GM12875 (cell line): ENCODE data around the gene GPR39.

Experiments used
- H3K4me3 ChIP-seq: one replicate; pipeline ENCODE4 v1.5.1; 2011; ENCODE audit warnings: low read depth, low read length, control low read depth
- TF ChIP-seq, protein P1 (sequence below): IDR thresholded peaks from 2 replicates; pipeline ENCODE4 v1.5.1; 2011; ENCODE audit warnings: low read depth, mild to moderate bottlenecking, control low read depth, inconsistent platforms, low read length, moderate library complexity, borderline replicate concordance; ENCODE audit not compliant: insufficient read depth

GPR39 gene

DNA sequence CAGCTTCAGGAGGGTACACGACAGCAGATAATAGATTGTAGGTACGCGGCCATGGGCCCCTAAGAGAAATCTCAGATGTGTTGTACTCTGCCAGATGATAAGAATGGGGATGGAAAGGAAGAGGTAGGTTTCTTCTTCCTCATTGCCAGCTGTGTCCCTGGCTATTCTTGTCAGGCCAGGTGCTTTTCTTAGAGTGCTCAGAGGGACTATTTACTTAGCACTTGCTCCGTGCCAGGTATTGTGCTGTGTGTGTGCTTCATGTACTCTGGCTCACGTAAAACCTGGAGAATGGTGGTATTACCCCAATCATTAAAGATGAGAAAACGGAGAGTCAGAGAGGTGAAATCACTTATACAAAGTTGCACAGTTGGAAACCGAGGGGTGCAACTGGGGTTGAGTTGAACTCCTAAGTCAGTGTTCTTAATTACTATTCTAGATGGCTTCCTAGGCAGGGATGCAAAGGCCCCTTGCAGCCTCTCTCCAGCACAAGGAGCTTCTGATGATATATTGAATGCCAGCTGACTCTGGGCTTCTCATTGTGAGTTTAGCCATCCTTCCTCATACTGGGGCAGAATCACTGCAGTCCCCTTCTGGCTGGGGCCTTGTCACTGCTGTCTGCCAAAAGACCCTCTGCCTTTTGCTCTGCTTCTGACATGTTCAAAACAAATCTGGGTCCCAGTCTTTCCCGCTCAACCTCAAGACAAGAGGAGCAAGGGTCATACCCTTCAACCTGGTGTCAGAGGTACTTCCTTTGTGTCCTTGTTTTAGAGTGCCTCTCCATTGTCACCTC is 192.7 kb downstream of the GPR39 start:
- TF ChIP-seq, protein P1, sequence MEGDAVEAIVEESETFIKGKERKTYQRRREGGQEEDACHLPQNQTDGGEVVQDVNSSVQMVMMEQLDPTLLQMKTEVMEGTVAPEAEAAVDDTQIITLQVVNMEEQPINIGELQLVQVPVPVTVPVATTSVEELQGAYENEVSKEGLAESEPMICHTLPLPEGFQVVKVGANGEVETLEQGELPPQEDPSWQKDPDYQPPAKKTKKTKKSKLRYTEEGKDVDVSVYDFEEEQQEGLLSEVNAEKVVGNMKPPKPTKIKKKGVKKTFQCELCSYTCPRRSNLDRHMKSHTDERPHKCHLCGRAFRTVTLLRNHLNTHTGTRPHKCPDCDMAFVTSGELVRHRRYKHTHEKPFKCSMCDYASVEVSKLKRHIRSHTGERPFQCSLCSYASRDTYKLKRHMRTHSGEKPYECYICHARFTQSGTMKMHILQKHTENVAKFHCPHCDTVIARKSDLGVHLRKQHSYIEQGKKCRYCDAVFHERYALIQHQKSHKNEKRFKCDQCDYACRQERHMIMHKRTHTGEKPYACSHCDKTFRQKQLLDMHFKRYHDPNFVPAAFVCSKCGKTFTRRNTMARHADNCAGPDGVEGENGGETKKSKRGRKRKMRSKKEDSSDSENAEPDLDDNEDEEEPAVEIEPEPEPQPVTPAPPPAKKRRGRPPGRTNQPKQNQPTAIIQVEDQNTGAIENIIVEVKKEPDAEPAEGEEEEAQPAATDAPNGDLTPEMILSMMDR = no peak

DNA sequence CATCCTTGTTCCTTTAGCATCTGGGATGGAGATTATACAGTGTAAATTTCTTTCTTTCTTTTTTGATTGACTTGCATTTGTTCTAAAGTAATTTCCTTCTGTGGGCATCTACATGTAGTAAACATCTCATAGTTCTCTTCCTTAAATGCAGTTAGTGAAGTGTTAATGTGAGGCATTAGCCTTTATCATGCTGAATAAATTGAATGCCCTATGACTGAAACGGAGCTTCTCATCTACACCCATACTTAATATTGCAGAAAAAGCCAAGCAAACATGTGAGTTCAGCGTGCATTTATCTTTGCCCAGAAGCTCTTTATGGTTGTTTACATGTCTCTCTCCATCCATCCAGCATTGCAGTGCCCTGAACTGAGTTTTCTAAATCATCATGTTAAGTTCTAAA is 195.1 kb downstream of the GPR39 start:
- TF ChIP-seq, protein P1 = no peak

More for the DNA sequence above, 192.7 kb downstream of the GPR39 start:
- no peak overlapping the region for H3K4me3 ChIP-seq

DNA sequence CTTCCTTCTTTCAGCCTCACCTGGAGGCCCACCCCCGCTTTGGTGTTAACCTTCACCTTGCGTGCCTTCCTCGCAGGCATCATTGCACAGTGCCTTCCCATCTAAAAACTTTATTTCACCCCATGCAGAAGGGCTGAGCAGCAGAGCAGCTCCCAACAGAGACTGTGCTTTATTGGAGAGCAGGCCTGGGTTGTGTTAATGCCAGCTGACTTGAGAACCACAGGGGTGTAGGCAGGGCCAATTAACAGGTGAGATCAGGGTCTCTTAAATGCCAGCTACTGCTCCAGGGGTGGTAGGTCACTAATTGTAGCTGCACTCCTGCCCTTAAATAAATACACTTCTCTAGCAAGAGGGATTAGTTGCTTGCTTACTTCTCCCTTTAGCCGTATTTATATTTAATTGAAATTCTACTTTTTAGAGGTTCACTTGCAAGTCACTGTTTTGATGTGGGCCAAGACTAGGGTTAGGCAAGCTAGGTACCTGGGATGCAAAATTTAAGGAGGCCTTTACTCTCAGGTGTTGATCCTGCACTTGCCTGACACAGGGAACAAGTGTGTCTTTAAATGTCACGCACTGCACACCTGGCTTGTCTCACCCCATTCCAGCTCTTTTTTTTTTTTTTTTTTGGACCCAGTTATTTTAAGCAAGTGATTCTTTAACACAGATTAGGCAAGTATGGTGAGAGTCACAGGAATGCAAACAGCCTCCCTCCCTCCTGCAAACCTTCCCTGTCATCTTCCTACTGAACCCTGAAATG is 198.9 kb downstream of the GPR39 start:
- no peak overlapping the region for H3K4me3 ChIP-seq
- TF ChIP-seq, protein P1 = no peak

More for the DNA sequence above, 195.1 kb downstream of the GPR39 start:
- H3K4me3 ChIP-seq = no peak overlapping the region

DNA sequence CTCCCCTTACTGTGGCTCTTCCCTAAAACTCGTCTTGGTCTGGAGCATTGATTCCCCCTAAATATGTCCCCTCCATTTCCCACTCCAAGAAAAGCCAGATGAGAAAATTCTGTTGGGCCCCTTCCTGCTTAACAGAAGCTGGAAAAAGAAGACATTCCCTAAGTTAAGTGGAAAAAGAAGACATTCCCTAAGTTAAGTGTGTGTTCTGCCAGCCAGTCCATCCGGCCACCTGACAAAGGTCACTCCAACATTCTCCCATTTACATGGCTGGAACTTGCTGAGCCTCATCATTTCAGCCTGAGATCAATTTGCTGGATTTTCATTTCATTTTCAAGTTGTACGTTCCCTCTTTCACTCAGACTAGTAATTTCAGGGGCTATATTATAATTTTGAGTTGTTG is 201.4 kb downstream of the GPR39 start:
- TF ChIP-seq, protein P1 = no peak
- no peak overlapping the region for H3K4me3 ChIP-seq

DNA sequence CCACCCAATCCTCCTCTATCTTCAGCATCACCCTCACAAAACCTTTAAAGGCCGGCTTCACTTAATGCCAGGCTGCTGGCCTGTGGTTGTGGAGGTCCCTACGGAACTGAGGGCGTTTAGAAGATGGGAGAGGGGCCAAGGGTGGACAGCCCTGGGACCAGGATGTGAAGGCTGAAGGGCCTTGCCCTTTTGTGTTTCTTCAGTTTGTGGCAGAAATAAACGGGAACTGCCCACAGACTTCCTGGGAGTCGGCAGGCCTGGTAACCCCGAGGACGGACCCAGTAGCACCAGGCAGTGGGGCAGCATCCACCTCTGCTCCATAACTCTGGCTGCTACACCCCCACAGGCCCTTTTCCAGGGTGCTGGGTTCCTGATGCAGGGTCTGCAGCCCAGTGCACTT is 202.1 kb downstream of the GPR39 start:
- TF ChIP-seq, protein P1 = no peak
- H3K4me3 ChIP-seq = no peak overlapping the region

DNA sequence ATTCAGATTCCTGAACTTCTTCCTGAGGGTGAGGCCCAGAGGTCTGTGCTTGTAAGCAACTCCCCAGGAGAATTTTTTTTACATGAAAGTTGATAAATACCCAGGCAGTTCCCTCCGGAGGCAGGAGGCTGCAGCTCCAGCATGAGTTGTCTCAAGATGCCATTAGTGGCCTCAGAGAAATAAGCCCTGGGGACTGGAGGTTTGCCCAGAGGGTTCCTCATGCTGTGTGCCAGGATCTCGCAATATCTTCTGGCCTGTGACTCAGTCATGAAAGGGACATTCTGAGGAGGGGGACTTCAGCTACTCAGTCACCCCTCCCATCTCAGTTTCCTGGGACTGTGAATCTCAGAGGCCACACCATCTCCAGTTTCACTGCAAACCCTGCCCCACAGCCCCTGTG is 203.5 kb downstream of the GPR39 start:
- TF ChIP-seq, protein P1 = no peak
- no peak overlapping the region for H3K4me3 ChIP-seq
